A204.1 (cell line): ENCODE measurements around the gene PPP2R2B.

ENCODE experiments used
- FAIRE-seq: peaks from 2 replicates; lab custom pipeline; 2012; peaks lifted over from hg19 to GRCh38; lab: Jason Lieb, UNC

Gene PPP2R2B

GRCh38 chr5:146541958-146542849 is 336.4 kb downstream of the PPP2R2B start:
- FAIRE-seq, result no peak

GRCh38 chr5:146540414-146540813 is 338.1 kb downstream of the PPP2R2B start:
- FAIRE-seq, result no peak

GRCh38 chr5:146539973-146540372 is 338.6 kb downstream of the PPP2R2B start:
- FAIRE-seq, result no peak

- FAIRE-seq, result no peak
These were observed 340.1 kb downstream of the PPP2R2B start for GRCh38 chr5:146538432-146538831.

GRCh38 chr5:146533882-146534281 is 344.7 kb downstream of the PPP2R2B start:
- FAIRE-seq, result no peak

- FAIRE-seq, result peak; percentile 65
These were observed 345.2 kb downstream of the PPP2R2B start for GRCh38 chr5:146533260-146533857.
